Fibroblast of skin of right biceps (primary cell): ENCODE measurements around the gene FOSB.

Source experiments
- DNase-seq: peaks from one replicate; pipeline ENCODE4 v3.0.0-alpha.2; 2013

Gene FOSB

GRCh38 chr19:45485305-45486077 lies 17.7 kb downstream of the FOSB start:
- DNase-seq, result peak; percentile 95

GRCh38 chr19:45488708-45489107 lies 20.9 kb downstream of the FOSB start:
- DNase-seq, result no peak

- DNase-seq, result no peak
Observed at GRCh38 chr19:45489216-45489855, 21.5 kb downstream of the FOSB start.

GRCh38 chr19:45492137-45492626 lies 24.4 kb downstream of the FOSB start:
- no peak for DNase-seq

GRCh38 chr19:45492627-45493470 lies 25.1 kb downstream of the FOSB start:
- DNase-seq, result peak; percentile 66

- DNase-seq, result no peak
Observed at GRCh38 chr19:45494261-45494916, 26.6 kb downstream of the FOSB start.

- DNase-seq, result no peak
Observed at GRCh38 chr19:45495178-45495577, 27.4 kb downstream of the FOSB start.

GRCh38 chr19:45496349-45496953 lies 28.7 kb downstream of the FOSB start:
- no peak for DNase-seq

GRCh38 chr19:45497791-45498190 lies 30.0 kb downstream of the FOSB start:
- DNase-seq, result no peak

GRCh38 chr19:45498411-45499195 lies 30.8 kb downstream of the FOSB start, which contains the start of gene PPM1N:
Gene PPM1N, plus strand, starts transcription at chr19:45498443. Its CDS starts 30 bp downstream, at chr19:45498473.
- DNase-seq, result peak; percentile 49

- peak; percentile 47 for DNase-seq
Observed at GRCh38 chr19:45499196-45500180, 31.7 kb downstream of the FOSB start.

GRCh38 chr19:45500918-45501729 lies 33.3 kb downstream of the FOSB start:
- peak; percentile 35 for DNase-seq

- DNase-seq, result no peak
Observed at GRCh38 chr19:45501730-45502014, 33.9 kb downstream of the FOSB start.

GRCh38 chr19:45502111-45502510 lies 34.3 kb downstream of the FOSB start:
- DNase-seq, result no peak

- DNase-seq, result no peak
Observed at GRCh38 chr19:45503909-45504308, 36.1 kb downstream of the FOSB start.

- peak; percentile 54 for DNase-seq
Observed at GRCh38 chr19:45505151-45505995, 37.6 kb downstream of the FOSB start.

- no peak for DNase-seq
Observed at GRCh38 chr19:45505996-45506245, 38.1 kb downstream of the FOSB start.

GRCh38 chr19:45506246-45506988 lies 38.6 kb downstream of the FOSB start:
- DNase-seq, result peak; percentile 94
